Right lobe of liver (tissue), 4 donors: Measurements from ENCODE around the gene LRRC8E.

Source experiments
- POLR2A ChIP-seq: fragments of 450-650 bp; IDR thresholded peaks from one replicate; pipeline ENCODE4 v1.6.1; 2017; ENCODE audit warnings: antibody characterized with exemption, mild to moderate bottlenecking
- TF ChIP-seq, protein P1 (sequence below), 4 donors: fragments of 200-600 bp in 3 of 4; fragments of 450-650 bp in 1 of 4; IDR thresholded peaks; one replicate each; pipeline versions ENCODE4 v1.5.1 to v1.8.0; 2016 to 2022; ENCODE audit warnings: antibody characterized with exemption in 4 of 4, mild to moderate bottlenecking in 2 of 4
- donor health status: DM: no; HTN: no; CAD: no.
- donor health status: DM: no; HTN: no; CAD: no.
- donor health status: DM: no; HTN: yes; CAD: no.

DNA sequence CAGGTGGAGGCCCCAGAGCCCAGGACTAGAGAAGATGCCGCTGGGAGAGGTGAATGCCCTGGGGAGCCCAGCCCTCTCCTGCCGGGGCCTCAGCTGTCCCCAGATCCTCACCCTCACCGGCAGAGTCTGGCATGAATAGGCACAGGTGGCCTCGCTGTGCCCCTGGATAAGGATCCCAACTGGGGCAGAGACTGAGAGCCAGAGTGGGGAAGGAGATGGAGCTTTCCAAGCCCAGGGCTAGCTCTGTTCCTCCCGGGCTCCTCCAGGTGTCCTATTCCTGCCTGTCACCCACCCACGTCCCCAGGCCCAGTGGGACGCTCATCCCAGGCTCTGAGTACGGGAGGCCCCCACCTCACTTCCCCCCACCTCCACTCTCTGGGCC is 30.6 kb upstream of the LRRC8E start:
- TF ChIP-seq, protein P1, sequence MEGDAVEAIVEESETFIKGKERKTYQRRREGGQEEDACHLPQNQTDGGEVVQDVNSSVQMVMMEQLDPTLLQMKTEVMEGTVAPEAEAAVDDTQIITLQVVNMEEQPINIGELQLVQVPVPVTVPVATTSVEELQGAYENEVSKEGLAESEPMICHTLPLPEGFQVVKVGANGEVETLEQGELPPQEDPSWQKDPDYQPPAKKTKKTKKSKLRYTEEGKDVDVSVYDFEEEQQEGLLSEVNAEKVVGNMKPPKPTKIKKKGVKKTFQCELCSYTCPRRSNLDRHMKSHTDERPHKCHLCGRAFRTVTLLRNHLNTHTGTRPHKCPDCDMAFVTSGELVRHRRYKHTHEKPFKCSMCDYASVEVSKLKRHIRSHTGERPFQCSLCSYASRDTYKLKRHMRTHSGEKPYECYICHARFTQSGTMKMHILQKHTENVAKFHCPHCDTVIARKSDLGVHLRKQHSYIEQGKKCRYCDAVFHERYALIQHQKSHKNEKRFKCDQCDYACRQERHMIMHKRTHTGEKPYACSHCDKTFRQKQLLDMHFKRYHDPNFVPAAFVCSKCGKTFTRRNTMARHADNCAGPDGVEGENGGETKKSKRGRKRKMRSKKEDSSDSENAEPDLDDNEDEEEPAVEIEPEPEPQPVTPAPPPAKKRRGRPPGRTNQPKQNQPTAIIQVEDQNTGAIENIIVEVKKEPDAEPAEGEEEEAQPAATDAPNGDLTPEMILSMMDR (IDR thresholded peaks at IDR 0.05), result no peak
- TF ChIP-seq POLR2A, result no peak
